ENCODE measurements around the gene TRIM32. TPM values are rescaled to one million over a fixed set of nuclear protein-coding genes. Genes with fewer than 3 reads are reported as not detected.
"Not testable (repeated sequence)": the region's sequence is repeated elsewhere in the genome, so short reads cannot be mapped to it uniquely, and the experiment has no call there.

Gene TRIM32
- total RNA-seq, 1 donor from 2014 or later: 21.6 TPM

- no peak for DNase-seq
These were observed 12.7 kb upstream of the TRIM32 start for GRCh38 chr9:116674210-116674980.

- DNase-seq: no peak
These were observed 3.6 kb upstream of the TRIM32 start for GRCh38 chr9:116683535-116683934.

- DNase-seq: no peak
These were observed 1.9 kb upstream of the TRIM32 start for GRCh38 chr9:116685166-116685565.

- DNase-seq: no peak
These were observed 970 bp upstream of the TRIM32 start for GRCh38 chr9:116686135-116686534.

GRCh38 chr9:116686693-116687073, 422 bp upstream of the TRIM32 start:
- no peak for DNase-seq

GRCh38 chr9:116687754-116688135, 640 bp downstream of the TRIM32 start:
- DNase-seq: peak; percentile 14

- DNase-seq: no peak
These were observed 1.8 kb downstream of the TRIM32 start for GRCh38 chr9:116688806-116689485.

- no peak for DNase-seq
These were observed 2.5 kb downstream of the TRIM32 start for GRCh38 chr9:116689486-116690032.

- DNase-seq: not testable (repeated sequence)
These were observed 3.7 kb downstream of the TRIM32 start for GRCh38 chr9:116690805-116691204.

GRCh38 chr9:116691607-116692006, 4.5 kb downstream of the TRIM32 start:
- DNase-seq: no peak

GRCh38 chr9:116692616-116693015, 5.5 kb downstream of the TRIM32 start:
- no peak for DNase-seq

- peak; percentile 41 for DNase-seq
These were observed 6.2 kb downstream of the TRIM32 start for GRCh38 chr9:116693233-116693731.

- DNase-seq: no peak
These were observed 7.7 kb downstream of the TRIM32 start for GRCh38 chr9:116694785-116695291.

GRCh38 chr9:116695438-116695837, 8.3 kb downstream of the TRIM32 start:
- no peak for DNase-seq

- DNase-seq: no peak
These were observed 10.3 kb downstream of the TRIM32 start for GRCh38 chr9:116697362-116697761.

GRCh38 chr9:116697887-116698286, 10.8 kb downstream of the TRIM32 start:
- DNase-seq: no peak

- DNase-seq: no peak
These were observed 13.2 kb downstream of the TRIM32 start for GRCh38 chr9:116700279-116700678.

GRCh38 chr9:116700882-116701865, 14.1 kb downstream of the TRIM32 start:
- DNase-seq: no peak

GRCh38 chr9:116701940-116702642, 15.0 kb downstream of the TRIM32 start:
- DNase-seq: no peak

GRCh38 chr9:116703634-116704033, 16.5 kb downstream of the TRIM32 start:
- no peak for DNase-seq

- no peak for DNase-seq
These were observed 17.4 kb downstream of the TRIM32 start for GRCh38 chr9:116704470-116704869.

- no peak for DNase-seq
These were observed 18.4 kb downstream of the TRIM32 start for GRCh38 chr9:116705531-116705930.

Data from dermis blood vessel endothelial cell (primary cell).